ENCODE measurements around the gene TEF.
"Not testable (repeated sequence)": the region's sequence is repeated elsewhere in the genome, so short reads cannot be mapped to it uniquely, and the experiment has no call there.

TEF gene

DNA sequence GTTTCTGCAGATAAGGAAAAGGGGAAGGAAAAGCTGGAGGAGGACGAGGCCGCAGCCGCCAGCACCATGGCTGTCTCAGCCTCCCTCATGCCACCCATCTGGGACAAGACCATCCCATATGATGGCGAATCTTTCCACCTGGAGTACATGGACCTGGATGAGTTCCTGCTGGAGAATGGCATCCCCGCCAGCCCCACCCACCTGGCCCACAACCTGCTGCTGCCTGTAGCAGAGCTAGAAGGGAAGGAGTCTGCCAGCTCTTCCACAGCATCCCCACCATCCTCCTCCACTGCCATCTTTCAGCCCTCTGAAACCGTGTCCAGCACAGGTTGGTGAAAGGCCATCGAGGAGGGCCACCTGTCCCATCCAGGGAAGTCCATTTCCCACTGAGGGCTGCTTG is 5.6 kb downstream of the TEF start:
- DNase-seq = no peak

DNA sequence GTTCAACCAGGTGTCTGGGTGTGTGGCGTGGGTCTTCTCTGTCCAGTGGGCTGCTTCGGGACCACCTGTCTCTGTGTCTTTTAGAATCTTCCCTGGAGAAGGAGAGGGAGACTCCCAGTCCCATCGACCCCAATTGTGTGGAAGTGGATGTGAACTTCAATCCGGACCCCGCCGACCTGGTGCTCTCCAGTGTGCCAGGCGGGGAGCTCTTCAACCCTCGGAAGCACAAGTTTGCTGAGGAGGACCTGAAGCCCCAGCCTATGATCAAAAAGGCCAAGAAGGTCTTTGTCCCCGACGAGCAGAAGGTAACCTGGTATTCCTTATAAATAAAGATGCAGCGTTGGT is 12.2 kb downstream of the TEF start:
- DNase-seq = no peak

- no peak for DNase-seq
These were observed 13.9 kb downstream of the TEF start for GRCh38 chr22:41395531-41396240.

DNA sequence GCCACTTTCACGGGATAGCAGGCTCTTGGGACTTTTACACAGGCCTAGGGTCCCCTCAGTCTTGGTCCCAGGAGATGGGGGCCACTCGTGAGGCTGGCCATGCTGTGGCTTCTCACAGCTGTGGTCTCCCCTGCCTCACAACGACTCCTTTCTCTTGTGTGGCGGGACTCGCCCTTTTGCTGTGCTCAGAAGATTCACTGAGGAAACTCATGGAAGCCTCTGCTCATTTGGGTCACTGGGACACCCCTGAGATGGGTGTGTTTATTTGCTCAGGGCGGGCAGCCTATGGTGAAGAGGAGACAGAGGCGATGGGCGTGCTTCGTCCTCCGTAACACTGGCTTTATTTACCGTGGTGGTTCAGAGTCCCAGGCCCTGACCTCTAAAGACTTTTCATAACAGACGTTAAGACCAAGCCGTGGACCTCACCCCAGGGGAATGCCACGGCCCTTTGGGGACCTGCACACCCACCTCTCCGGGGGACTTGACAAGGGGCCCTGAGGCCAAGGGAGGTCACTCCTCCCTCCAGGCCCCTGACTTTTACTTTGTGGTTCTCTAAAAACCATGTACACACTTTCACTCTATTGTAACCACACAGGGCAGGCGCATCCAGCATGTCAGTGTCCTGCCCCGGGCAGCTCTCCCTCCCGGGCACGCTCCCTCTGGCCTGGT is 15.5 kb downstream of the TEF start:
- no peak for DNase-seq

GRCh38 chr22:41398921-41399320 is 17.2 kb downstream of the TEF start:
- no peak for DNase-seq

DNA sequence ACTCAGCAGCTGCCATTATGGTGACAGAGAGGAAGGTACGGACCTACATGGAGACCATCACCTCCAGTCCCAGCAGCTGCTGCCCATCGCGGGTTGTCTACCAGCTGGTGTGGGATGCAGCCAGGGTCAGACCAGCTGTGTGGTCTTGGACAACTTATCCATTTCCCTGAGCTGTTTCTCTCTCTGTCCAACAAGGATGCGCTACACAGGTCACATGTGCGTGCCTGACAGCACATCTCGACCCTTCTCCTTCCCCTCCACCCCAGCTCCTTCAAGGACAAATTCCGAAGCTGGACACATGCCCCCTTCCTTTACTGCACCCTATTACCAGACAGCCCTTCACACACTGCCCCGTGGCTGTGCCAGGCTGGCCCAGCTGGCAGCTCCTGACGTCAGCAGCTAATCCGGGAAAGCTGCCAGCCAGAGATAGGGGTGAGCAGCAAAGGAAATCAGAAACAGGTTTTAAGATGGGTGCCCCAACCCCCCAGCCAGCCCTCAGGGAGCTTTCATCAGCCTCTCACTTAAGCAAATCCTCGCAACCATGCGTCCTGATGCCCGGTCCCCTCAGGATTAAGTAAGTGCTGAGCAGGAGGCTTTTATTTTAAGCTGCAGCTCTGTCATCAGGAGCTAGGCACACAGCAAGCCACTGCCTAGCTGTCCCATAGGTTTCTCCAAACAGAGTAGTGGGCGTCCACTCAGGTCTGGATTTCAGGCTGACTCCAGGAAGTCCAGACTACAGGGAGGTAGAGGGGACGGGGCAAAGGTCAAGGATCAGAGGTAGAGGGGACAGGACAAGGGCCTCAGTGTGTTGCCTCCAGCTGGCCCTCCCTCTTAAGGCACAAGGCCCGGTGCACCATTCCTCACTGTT is 20.3 kb downstream of the TEF start:
- no peak for DNase-seq

GRCh38 chr22:41402851-41403250 is 21.1 kb downstream of the TEF start:
- not testable (repeated sequence) for DNase-seq

DNA sequence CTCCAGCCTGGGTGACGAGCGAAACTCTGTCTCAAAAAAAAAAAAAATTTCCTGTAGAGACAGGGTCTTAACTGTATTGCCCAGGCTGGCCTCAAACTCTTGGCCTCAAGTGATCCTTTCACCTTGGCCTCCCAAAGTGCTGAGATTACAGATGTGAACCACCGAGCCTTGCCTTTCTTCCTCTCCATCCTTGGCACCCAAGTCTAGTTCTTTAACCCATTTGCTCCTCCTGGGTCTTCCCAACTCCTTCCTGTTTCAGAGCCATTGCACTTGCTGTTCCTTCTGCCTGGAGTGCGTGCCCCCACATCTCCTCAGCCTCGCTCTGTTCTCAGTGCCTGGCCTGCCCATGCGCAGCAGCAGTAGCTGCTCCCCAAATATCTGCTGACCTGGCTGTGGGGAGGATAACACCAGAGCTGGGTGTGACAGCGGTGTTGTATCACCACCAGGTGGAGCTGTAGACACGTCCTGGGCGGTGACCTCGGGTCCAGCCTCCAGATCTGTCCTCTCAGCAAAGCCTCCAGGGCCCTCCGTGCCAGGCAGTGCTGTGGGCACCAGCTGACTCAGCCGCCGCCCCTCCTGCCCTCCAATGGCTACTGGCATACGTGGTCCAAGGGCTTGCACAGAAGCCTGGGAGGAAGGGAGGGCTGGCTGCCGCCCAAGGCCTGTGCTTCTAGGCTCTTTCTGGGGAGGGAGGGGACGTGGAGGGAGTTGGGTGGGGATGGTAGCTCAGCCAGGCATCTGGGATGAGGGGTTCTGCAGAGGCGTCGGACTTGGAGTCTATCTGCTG is 22.0 kb downstream of the TEF start:
- DNase-seq = peak; percentile 86

- DNase-seq = no peak
These were observed 23.8 kb downstream of the TEF start for GRCh38 chr22:41405588-41405987.

GRCh38 chr22:41406410-41406809 is 24.7 kb downstream of the TEF start:
- no peak for DNase-seq

DNA sequence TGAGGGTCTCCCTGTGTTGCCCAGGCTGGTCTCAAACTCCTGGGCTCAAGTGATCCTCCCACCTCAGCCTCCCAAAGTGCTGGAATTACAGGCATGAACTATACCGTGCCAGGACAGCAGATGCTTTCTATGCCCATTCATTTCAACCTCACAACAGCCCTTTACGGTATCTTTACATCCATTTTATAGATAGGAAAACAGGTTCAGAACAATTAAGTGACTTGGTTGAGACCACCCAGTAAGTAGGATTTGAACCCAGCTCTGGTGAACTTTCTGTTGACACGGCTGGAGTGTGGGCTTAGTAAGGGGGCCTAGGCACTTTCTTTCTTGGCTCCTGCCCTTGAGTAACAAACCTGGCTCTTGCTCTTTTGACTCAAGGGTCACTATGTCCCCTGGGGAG is 25.7 kb downstream of the TEF start:
- DNase-seq = no peak

DNA sequence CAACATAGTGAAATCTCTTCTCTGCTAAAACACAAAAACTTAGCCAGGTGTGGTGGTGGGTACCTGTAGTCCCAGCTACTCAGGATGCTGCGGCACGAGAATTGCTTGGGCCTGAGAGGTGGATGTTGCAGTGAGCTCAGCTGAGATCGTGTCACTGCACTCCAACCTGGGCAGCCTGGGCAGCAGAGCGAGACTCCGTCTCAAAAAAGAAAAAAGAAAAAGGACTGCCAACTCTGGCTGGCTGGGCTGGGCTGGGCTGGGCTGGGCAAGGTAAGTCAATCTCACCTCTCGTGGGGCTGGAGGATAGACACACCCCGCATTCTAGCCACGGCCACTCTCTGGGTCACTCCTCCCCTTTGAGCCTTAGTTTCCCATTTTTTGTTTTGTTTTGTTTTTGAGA is 26.9 kb downstream of the TEF start:
- DNase-seq = no peak

- DNase-seq = no peak
These were observed 28.6 kb downstream of the TEF start for GRCh38 chr22:41410311-41410751.

- no peak for DNase-seq
These were observed 29.5 kb downstream of the TEF start for GRCh38 chr22:41411021-41411851.

GRCh38 chr22:41415554-41415953 is 33.8 kb downstream of the TEF start:
- DNase-seq = no peak

GRCh38 chr22:41417622-41418390 is 36.1 kb downstream of the TEF start:
- DNase-seq = no peak

GRCh38 chr22:41418717-41419116 is 37.0 kb downstream of the TEF start:
- DNase-seq = no peak

DNA sequence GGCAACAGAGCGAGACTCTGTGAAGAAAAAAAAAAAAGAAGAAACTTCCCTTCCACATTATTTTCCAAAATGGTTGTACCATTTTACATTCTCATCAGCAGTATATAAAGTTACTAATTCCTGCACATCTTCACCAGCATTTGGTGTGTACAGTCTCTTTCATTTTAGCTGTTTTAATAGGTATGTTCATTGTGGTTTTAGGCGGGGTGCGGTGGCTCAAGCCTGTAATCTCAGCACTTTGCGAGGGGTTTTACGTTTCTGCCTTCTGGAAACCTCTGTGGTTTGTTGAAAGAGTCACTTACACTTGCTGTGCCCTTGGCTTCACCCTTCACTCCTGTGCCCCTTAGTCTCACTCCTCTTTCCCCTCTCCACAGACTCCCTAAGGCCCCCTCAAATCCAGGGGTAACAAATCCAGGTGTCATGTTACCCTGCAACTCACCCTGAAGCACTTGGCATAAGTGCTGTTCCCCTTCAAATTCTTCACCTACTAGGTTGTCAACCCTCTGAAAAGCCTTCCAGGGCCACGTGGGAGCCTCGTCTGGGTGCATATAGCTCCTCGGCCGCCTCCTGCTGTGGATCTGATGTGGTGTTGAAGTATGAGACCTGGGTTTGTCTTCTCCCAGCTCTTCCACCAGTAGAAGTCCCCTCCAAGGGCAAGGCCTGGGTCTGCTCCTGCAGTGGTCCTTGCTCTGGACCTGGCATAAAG is 44.1 kb downstream of the TEF start:
- DNase-seq = peak; percentile 61

DNA sequence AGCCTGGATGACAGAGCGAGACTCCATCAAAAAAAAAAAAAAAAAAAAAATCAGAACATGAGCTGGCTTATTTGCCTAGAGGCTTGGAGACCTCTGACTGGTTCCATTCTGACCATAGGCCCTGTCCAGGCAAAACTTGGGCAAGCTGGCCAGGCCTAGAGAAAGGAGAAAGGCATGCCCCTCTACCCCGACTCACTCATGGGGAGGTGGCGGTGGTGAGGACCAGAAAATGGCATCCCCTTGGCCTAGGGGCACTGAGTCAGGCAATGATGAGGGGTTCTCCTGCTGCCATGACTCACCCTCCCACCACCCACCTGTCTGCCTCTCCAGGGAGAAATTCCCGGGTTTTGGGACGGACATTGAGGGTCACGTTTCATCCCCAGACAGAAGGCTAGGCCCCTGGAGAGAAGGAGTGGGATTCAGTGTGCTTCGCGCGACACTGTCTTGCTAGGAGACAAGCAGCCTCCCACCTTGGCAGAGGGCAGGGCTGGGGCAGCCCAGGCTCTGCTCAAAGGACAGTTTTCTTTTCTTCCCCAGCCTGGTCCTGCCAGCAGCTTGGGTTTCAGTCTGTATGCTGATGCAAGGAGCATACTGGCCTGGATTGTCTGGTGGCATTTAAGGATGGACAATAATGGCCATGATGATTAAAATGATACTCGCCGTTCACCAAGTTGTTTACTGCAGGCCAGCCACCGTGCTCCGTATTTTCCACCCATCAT is 47.6 kb downstream of the TEF start:
- no peak for DNase-seq

DNA sequence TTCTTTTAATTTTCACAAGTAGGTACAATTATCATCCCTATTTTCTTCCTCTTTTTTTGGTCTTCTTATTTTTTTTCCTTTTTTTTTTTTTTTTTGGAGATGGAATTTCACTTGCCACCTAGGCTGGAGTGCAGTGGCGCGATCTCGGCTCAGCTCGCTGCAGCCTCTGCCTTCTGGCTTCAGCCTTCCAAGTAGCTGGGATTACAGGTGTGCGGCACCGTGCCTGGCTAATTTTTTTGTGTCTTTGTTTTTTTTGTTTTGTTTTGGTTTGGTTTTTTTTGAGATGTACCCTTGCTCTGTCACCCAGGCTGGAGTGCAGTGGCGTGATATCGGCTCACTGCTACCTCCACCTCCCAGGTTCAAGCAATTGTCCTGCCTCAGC is 48.2 kb downstream of the TEF start:
- DNase-seq = no peak
